ENCODE results near the gene PTPRA.

GRCh38 chr20:2993250-2993649 lies 120.0 kb downstream of the PTPRA start:
- TF ChIP-seq POLR2A (IDR thresholded peaks at IDR 0.05) (no peak), CTCF (IDR thresholded peaks at IDR 0.05) (no peak)

All from adrenal gland (tissue), 5 donors.